NCI-H1930 (cell line): Measurements from ENCODE around the gene GAS7.
A peak's percentile ranks its signal among the peaks of the same experiment; 100 is the strongest.
"Not testable (repeated sequence)": the region's sequence is repeated elsewhere in the genome, so short reads cannot be mapped to it uniquely, and the experiment has no call there.

Experiments used
- DNase-seq, 2 experiments: peaks; one replicate each; lab custom pipeline; 2025; lab: John Stamatoyannopoulos, UW

The GAS7 gene

GRCh38 chr17:9938764-9939163 is 259.6 kb downstream of the GAS7 start:
- DNase-seq = no peak

- DNase-seq = no peak
Observed at GRCh38 chr17:9937901-9938300, 260.5 kb downstream of the GAS7 start.

- no peak for DNase-seq
Observed at GRCh38 chr17:9937241-9937761, 261.1 kb downstream of the GAS7 start.

GRCh38 chr17:9936095-9936494 is 262.3 kb downstream of the GAS7 start:
- no peak for DNase-seq

GRCh38 chr17:9935408-9935807 is 263.0 kb downstream of the GAS7 start:
- no peak for DNase-seq

GRCh38 chr17:9934331-9934730 is 264.1 kb downstream of the GAS7 start:
- DNase-seq = no peak

GRCh38 chr17:9932491-9932890 is 265.9 kb downstream of the GAS7 start:
- DNase-seq = no peak

- DNase-seq = no peak
Observed at GRCh38 chr17:9931144-9931741, 267.2 kb downstream of the GAS7 start.

GRCh38 chr17:9929871-9930270 is 268.5 kb downstream of the GAS7 start:
- DNase-seq = no peak

- DNase-seq = no peak
Observed at GRCh38 chr17:9928601-9929333, 269.6 kb downstream of the GAS7 start.

- no peak for DNase-seq
Observed at GRCh38 chr17:9926150-9926804, 272.1 kb downstream of the GAS7 start.

- no peak for DNase-seq
Observed at GRCh38 chr17:9925457-9925856, 272.9 kb downstream of the GAS7 start.

- peak; percentile 52 to 70 for DNase-seq
Observed at GRCh38 chr17:9924735-9925191, 273.6 kb downstream of the GAS7 start.

GRCh38 chr17:9922012-9922848 is 276.2 kb downstream of the GAS7 start:
- DNase-seq = no peak

- DNase-seq = not testable (repeated sequence)
Observed at GRCh38 chr17:9921216-9921615, 277.2 kb downstream of the GAS7 start.

- DNase-seq = no peak
Observed at GRCh38 chr17:9918804-9919352, 279.5 kb downstream of the GAS7 start.

GRCh38 chr17:9918352-9918751 is 280.1 kb downstream of the GAS7 start:
- no peak for DNase-seq

- DNase-seq = no peak
Observed at GRCh38 chr17:9917801-9918200, 280.6 kb downstream of the GAS7 start.

GRCh38 chr17:9917131-9917530 is 281.3 kb downstream of the GAS7 start:
- DNase-seq = no peak

GRCh38 chr17:9916108-9916507 is 282.3 kb downstream of the GAS7 start:
- no peak for DNase-seq

- no peak for DNase-seq
Observed at GRCh38 chr17:9913476-9913875, 284.9 kb downstream of the GAS7 start.
